ENCODE data around the gene ABCA9.

The ABCA9 gene

GRCh38 chr17:68943123-68943811, 117.5 kb downstream of the ABCA9 start:
- POLR2A ChIA-PET, result no interaction called here
- no peak for TF ChIP-seq CTCF (IDR thresholded peaks at IDR 0.05; ENCODE audit: control extremely low read depth, extremely low read depth, low read depth, missing control alignments)
- CTCF ChIA-PET, result no interaction called here
- DNase-seq (ENCODE audit: extremely low spot score), result no peak

- no peak for DNase-seq (ENCODE audit: extremely low spot score)
- ChIA-PET CTCF (no interaction called here), POLR2A (no interaction called here)
- TF ChIP-seq CTCF (IDR thresholded peaks at IDR 0.05; ENCODE audit: control extremely low read depth, extremely low read depth, low read depth, missing control alignments), result no peak
These were observed 118.3 kb downstream of the ABCA9 start for GRCh38 chr17:68942389-68942788.

- ChIA-PET CTCF (interaction anchor here (1.3 kb wide), 1 partner anchor 20 kb away, joined by 3 read pairs; no protein-coding TSS in a partner anchor), POLR2A (no interaction called here)
- TF ChIP-seq CTCF (IDR thresholded peaks at IDR 0.05; ENCODE audit: control extremely low read depth, extremely low read depth, low read depth, missing control alignments), result no peak
- DNase-seq (ENCODE audit: extremely low spot score), result no peak
These were observed 119.0 kb downstream of the ABCA9 start for GRCh38 chr17:68941761-68942160.

GRCh38 chr17:68939195-68939594, 121.5 kb downstream of the ABCA9 start:
- no peak for TF ChIP-seq CTCF (IDR thresholded peaks at IDR 0.05; ENCODE audit: control extremely low read depth, extremely low read depth, low read depth, missing control alignments)
- POLR2A ChIA-PET, result no interaction called here
- DNase-seq (ENCODE audit: extremely low spot score), result no peak
- CTCF ChIA-PET, result no interaction called here

- no peak for TF ChIP-seq CTCF (IDR thresholded peaks at IDR 0.05; ENCODE audit: control extremely low read depth, extremely low read depth, low read depth, missing control alignments)
- DNase-seq (ENCODE audit: extremely low spot score), result no peak
- POLR2A ChIA-PET, result no interaction called here
- CTCF ChIA-PET, result interaction anchor here (1.0 kb wide), 1 partner anchor 33 kb away, joined by 3 read pairs; no protein-coding TSS in a partner anchor
These were observed 122.7 kb downstream of the ABCA9 start for GRCh38 chr17:68937890-68938514.

GRCh38 chr17:68927516-68927915, 133.2 kb downstream of the ABCA9 start:
- TF ChIP-seq CTCF (IDR thresholded peaks at IDR 0.05; ENCODE audit: control extremely low read depth, extremely low read depth, low read depth, missing control alignments), result no peak
- POLR2A ChIA-PET, result no interaction called here
- DNase-seq (ENCODE audit: extremely low spot score), result no peak
- CTCF ChIA-PET, result interaction anchor here (0.8 kb wide), 1 partner anchor 19 kb away, joined by 4 read pairs; no protein-coding TSS in a partner anchor
